Ecto neural progenitor cell (in vitro differentiated cells): Measurements from ENCODE around the gene BGN.

Experiments
- DNase-seq: peaks from one replicate; pipeline ENCODE4 v3.0.0-alpha.2; 2018; ENCODE audit warnings: low spot score

Gene BGN

DNA sequence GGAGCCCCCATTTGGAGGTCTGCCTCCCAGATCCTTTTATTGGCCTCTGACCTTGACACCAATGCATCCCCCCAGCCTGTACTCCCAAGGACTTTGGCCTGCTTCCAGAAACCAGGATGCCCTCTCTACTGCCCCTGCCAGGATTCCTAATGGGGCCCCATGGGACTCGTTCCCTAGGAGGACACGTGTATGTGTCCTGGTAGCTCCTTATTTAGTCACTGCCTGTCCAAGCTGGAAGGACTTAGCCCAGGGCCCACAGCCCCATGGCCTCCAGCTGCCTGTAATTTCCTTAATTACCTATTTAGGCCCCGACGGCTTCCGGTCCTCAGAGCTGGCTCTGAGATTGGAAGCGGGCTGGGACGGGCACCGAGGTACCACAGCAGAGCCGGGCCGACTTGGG is 32.0 kb downstream of the BGN start:
- no peak for DNase-seq

DNA sequence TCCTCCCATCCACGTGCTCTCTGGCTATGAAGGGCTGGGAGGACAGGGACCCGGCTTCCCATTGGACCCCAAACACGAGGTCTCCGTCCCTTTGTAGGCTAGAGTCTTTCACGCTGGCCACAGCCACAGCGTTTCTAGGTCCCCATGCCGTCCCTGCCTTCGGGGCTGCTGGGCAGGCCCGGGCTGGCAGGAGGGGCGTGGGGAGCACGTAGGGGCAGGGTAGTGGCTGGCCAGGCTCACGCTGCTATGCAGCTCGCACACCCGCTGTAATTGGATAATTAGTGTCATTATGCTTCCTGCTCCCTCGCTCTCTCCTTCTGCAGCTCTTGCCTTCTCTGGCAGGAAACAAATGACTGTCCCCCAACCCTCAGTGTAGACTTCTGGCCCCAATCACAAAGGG is 32.4 kb downstream of the BGN start:
- no peak for DNase-seq

GRCh38 chrX:153530411-153531129 is 35.8 kb downstream of the BGN start:
- DNase-seq, result no peak

GRCh38 chrX:153533091-153533490 is 38.3 kb downstream of the BGN start:
- no peak for DNase-seq

- no peak for DNase-seq
These were observed 42.3 kb downstream of the BGN start for GRCh38 chrX:153537080-153537479.

- DNase-seq, result no peak
These were observed 42.9 kb downstream of the BGN start for GRCh38 chrX:153537526-153538295.

DNA sequence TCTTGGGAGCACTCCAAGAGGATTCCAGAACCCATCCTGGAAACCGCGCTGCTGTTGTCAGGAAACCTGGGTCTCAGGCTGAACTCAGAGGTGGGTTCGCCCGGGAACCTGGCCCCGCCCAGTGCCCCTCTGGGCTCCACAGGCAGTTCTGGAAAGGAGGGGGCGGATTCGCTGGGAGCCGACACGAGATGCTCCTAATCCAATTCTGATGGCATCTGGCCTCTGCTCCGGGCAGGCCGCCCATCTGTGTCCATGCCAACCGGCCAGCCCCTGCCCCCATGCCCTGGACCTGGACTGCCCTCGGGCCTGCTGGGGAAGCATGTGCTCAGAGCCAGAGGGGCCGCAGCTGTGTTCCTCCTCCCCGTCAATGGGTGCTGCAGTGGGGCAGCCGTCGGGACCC is 43.6 kb downstream of the BGN start:
- DNase-seq, result no peak

DNA sequence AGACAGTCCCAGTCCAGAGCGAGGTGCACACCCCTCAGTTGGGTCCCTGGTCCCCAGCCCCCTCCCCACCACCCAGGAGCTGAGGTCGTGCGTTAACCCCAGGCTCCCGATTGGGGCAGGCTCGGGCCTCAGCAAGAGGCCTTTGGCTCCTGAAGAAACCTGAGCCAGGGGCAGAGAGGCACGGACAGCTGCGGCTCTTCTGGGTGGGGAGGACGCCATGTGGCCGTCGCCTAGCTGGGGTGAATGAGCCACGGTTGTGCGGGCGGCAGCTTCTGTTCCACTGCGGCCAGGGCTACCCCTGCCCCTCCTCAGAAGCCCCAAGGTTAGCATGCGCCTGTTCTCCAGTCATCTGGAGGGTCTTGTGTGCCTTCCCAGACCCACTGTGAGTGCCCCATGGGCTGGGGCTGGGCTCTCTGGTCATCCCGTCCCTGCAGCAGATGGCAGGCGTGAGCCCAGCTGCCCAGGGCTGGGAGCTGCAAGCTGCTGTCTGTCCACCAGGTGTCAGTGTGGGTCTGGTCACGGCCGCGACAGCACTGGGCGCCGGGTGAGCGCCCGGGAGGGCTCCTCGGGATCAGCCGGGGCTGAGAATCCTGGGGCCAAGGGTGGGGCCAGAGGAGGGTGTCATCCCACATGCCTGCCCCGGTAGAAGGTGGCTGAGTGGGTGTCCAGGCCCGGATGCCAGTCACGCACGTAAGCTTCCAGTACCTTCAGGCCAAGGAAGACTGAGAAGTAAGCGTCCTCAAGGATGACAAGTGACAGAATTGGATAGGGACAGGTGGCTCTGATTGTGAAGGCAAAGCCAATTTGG is 44.6 kb downstream of the BGN start:
- peak; percentile 82 for DNase-seq

DNA sequence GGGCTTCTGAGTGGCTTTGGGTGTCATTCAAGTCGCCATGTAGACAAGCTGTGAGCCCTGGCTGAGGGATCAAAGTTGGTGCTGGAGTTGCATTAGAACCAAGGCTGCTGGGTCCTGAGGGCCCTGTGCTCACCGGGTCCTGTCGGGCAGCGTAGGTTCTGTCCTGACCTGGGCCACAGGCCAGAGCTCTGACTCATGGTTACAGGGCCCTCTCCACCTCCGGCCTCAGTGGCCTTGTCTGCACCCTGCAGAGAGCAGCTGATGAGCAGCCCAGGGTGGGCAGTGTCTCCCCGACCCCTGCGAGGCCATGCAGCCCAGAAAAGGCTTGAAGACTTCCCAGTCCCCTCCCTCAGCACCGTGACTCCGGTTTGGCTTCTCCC is 45.2 kb downstream of the BGN start:
- no peak for DNase-seq

- no peak for DNase-seq
These were observed 49.9 kb downstream of the BGN start for GRCh38 chrX:153544727-153545126.

- no peak for DNase-seq
These were observed 51.6 kb downstream of the BGN start for GRCh38 chrX:153546386-153546785.

GRCh38 chrX:153547195-153547594 is 52.4 kb downstream of the BGN start:
- DNase-seq, result no peak

GRCh38 chrX:153549231-153549630 is 54.5 kb downstream of the BGN start:
- no peak for DNase-seq

DNA sequence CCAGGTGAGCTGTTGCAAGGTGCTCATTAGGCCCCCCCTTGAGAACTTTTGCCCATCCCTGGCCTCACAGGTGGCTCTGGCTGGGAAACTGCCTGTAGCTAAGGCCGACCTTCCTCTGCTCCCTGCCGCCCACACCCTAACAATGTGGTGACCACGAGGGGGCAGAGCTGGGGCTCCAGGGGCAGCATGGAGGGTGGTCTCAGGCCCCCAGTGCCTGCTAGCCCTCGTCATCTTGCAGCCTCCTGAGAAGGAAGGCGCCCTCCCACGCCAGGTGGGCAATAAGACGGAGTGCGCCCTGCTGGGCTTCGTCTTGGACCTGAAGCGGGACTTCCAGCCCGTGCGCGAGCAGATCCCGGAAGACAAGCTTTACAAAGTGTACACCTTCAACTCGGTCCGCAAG is 55.0 kb downstream of the BGN start:
- no peak for DNase-seq

DNA sequence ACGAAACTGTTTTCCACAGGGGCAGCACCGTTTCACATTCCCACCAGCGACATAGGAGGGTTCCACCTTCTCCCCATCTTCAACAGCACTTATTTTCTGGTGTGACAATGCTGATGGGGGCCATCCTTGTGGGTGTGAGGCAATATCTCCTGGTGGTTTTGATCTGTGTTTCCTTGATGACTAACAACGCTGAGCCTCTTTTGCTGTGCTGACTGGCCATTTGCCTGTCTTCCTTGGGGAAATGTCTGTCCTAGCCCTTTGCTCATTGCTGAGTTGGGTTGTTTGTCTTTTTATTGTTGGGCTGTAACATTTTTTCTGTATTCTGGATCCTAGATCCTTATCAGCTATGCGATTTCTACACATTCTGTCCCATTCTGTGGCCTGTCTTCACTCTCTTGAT is 56.4 kb downstream of the BGN start:
- DNase-seq, result no peak

GRCh38 chrX:153554519-153555167 is 59.9 kb downstream of the BGN start:
- DNase-seq, result peak; percentile 76

DNA sequence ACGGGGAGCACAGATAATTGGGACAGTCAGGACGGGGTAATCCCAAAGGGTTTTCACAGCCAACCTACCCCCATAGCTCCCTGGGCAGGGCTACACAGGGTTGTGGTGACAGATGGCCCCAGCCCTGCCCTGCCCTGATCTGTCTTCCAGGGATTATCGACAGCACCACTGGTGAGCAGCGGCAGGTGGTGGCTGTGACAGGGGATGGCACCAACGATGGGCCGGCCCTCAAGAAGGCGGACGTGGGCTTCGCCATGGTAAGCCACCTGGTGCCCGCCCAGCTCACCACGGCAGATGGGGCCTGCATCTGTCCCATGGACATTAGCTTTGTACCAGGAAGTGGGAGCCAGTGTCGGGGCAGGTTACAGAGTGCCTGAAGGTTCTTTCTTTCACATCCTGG is 62.0 kb downstream of the BGN start:
- no peak for DNase-seq

DNA sequence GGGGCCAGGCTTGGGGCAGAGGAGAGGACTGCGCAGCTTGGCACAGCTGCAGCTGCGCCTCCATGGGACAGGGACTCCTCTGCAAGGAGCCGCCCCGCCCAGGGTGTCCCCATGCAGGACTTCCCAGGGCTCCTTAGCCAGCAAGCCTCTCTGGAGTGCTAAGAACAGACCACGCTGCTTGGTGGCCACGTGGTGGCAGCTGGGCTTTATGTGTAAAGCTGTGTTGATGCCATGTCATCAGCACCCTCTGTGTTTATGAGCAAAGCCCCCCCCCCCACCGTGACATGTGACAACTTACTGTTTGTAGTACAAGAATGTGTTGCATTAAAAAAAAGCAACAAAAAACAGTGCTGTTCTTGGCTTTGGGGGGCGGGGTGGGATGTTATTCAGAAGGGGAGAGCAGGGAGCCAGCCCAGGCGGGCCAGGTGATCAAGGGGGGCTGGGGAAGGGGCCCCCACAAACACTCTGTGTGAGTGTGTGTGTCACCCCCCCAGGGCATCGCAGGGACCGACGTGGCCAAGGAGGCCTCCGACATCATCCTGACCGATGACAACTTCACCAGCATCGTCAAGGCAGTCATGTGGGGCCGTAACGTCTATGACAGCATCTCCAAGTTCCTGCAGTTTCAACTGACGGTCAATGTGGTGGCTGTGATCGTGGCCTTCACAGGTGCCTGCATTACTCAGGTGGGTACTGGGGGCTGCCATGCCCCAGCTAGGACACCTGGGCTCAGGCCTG is 63.0 kb downstream of the BGN start:
- no peak for DNase-seq
